ENCODE data around the gene TMCC1.
"Not testable (repeated sequence)": the region's sequence is repeated elsewhere in the genome, so short reads cannot be mapped to it uniquely, and the experiment has no call there.

Gene TMCC1

DNA sequence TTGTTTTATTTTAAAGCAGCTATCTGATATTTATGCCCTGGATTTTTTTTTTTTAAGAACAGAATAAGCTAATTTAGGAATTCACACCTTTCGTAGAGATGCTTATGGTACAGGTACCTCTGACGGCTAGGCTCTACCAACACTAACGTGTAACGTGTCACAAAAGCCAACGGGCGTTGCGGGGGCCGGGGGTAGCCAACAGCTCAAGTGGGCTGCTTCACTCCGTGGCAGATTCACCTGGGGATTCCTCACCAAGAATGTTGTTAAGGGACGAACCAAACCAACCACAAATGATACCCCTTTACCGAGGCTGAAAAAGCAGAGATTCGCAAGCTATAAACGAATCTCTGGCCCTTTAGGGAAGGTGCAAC is 1.0 kb downstream of the TMCC1 start:
- no peak for DNase-seq (ENCODE audit: low spot score)

DNA sequence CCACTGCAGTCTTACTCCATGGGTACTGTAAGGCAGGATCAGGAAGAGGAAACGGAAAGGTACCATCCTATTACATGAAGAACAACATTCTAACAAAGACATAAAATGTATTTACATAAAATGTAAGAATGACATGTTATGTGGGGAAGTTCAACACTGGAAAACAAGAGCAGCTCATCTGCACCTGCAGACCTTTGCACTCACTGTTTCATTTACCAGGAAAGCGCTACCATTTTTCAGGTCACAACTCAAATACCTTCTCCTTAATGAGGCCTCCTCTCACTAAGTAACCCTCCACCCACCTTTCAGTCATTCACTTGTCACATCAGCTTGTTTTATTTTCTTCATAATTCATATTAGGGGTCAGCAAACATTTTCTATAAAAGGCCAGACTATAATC is 2.6 kb downstream of the TMCC1 start:
- DNase-seq (ENCODE audit: low spot score), result no peak

DNA sequence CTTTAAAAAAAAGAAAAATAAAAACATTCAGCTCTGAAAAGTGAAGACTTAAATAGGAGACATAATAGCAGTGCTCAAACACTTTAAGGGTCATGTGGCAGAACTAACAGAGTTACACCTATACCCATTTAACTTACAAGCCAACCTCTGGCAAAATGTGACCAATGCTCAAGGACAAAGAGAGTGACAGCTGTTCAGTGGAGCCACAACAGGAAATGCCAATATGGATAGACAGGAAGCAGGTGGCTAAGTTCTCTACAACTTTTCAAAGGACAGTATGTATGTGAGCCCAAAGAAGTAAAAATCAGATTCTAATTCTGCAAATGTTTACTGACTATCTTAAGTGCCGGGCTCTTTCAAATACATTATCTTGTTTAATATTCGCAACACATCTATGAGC is 3.4 kb downstream of the TMCC1 start:
- no peak for DNase-seq (ENCODE audit: low spot score)

DNA sequence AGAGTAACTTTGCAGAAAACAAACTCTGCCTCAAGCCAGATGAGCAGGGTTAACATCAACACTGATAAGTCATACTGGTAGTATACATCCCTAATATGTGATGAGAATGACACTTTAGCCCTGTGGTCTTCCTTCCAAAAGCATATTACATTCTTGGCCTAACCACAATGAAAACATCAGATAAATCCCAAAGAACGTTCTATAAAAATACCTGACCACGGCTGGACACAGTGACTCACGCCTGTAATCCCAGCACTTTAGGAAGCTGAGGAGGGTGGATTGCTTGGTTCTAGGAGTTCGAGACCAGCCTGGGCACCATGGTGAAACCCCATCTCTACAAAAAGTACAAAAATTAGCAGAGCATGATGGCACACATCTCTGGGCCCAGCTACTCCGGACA is 4.7 kb downstream of the TMCC1 start:
- DNase-seq (ENCODE audit: low spot score), result no peak

DNA sequence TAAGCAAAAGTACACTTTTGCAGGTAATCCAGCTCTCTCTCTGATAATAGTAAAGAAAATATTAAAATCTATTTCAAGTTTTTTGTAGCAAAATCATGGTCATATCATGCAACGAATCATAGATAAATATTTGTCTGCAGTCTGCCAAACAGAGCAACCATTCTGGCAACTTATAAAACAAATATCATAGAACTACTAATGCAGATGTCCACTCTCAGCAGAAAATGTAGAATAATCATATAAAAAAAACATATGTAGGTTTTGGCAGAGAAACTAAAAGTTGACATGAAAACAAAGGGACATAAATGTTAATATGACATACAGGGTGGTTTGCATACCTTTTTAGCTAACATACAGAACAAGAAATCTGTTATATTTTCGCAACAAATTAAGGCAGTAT is 12.2 kb downstream of the TMCC1 start:
- DNase-seq (ENCODE audit: low spot score), result no peak

DNA sequence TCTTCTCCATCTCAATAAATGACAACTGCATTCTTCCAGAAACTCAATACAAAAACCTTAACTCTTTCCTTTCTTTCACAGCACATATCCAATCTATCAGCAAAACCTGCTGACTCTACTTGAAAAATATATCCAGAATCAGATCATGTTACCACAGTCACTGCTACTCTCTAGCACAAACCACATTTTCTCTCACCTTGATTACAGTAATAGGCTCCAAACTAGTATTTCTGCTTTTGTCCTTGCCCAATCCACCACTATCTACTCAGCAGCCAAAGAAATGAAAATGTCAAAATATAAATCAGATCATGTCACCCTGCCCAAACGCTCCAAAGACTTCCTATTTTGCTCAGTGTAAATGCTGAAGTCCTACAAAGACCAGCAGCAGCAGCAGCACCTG is 15.2 kb downstream of the TMCC1 start:
- DNase-seq (ENCODE audit: low spot score), result no peak

DNA sequence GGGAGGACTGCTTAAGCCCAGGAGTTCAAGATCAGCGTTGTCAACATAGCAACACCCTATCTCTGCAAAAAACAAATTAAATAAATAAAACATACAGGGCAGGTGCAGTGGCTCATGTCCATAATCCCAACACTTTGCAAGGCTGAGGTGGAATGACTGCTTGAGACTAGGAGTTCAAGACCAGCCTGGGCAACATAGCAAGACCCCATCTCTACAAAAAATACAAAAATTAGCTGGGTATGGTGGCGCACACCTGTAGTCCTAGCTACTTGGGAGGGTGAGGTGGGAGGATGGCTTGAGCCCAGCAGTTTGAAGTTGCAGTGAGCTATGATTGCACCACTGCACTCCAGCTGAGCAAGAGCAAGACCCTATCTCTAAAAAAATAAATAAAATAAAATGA is 19.0 kb downstream of the TMCC1 start:
- not testable (repeated sequence) for DNase-seq (ENCODE audit: low spot score)

DNA sequence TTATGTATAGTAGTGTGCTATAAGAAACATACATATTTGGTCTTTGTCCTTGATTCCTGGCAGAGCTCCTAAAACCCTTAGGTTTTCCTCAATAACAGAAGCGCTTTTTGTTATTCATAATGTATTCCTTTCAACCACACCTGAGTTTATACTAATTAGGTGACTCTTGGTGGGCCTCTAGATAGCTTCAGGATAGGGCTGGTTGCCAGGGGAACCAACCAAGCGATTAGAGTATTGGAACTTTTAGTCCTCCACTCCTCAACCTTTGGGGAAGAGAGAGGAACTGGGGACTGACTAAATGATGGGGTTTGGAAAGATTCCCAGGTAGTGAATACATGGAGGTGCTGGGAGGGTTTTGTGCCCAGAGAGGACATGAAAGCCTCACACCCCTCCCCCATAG is 24.6 kb downstream of the TMCC1 start:
- DNase-seq (ENCODE audit: low spot score), result no peak

DNA sequence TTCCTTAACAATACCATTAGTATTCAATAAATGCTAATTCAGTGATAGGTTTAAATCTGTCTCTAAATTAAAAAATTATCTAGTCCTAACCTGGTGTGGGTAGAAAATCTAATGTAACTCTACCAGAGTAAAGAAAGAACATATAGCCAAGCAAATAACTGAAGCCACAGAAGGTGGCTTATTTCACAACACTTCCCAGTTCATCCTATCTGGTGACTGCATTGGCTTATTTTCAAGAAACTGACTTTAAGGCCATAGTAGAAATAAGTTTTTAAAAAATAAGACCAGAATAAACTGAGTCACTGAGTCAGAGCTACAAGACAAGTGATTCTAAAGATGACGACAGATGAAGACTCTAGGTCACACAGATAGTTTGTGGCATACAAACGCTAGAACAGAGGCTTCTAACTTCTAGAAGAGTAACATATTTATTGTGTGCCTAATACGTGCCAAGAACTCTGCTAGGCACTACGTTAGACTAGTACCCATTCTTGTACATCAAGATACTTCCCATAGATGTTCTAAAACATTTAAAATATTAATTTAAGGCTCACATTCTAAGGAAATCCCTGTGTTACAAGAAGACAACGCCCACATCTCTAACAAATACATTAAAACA is 25.9 kb downstream of the TMCC1 start:
- no peak for DNase-seq (ENCODE audit: low spot score)

DNA sequence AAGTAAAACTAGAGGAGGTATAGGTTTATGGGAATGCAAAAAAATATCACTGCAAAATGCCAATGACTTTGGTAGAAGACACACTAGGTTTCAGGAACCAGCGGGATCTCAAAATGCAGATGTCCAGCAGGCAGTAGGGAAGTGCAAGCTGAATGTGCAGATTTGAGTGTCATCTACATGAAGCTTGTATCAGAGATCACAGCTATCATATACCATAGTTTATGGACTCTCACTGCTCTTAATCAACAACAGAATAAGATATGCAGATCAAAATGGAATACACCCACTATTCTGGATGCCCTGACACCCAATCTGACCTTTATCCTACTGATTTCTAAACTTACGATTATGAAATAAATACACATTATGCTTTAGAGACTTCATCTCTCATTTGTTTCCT is 27.7 kb downstream of the TMCC1 start:
- DNase-seq (ENCODE audit: low spot score), result no peak

DNA sequence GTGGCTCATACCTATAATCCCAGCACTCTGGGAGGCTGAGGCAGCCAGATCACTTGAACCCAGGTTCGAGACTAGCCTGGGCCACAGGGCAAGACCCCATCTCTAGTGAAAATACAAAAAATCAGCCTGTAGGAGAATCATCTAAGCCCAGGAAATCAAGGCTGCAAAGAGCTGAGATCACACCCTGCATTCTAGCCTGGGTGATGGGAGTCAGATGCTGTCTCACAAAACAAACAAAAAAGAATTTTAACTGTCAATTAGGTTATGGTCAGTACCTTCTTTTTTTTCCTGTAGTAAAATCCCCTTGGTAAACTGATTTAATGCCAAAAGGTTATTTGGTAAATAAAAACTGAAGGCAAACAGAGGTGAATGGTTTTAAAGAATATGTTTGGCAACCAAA is 29.0 kb downstream of the TMCC1 start:
- no peak for DNase-seq (ENCODE audit: low spot score)

DNA sequence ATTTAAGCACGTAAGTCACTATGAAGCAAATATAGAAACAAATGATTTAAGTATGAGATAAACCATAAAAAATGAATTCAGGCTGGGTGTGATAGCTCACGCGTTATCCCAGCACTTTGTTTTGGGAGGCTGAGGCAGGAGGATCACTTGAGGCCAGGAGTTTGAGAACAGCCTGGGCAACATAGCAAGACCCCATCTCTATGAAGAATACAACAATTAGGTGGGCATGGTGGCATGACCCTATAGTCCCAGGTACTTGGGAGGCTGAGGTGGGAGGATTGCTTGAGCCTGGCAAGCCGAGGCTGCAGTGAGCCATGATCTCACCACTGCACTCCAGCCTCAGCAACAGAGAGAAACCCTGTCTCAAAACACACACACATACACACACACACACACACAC is 34.2 kb downstream of the TMCC1 start:
- DNase-seq (ENCODE audit: low spot score), result no peak

DNA sequence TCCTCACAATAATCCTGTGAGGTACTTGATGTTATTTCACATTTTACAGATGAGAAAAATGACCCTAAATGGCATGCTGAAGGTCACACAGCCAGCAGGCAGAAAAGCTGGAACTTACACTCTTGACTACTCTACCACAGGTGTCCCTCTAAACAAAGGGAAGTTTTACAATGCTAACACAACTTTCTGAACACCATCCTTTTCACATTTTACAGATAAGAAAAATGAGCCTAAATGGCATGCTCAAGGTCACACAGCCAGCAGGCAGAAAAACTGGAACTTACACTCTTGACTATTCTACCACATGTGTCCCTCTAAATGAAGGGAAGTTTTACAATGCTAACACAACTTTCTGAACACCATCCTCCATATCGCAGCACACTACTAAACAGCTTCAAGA is 35.6 kb downstream of the TMCC1 start:
- no peak for DNase-seq (ENCODE audit: low spot score)

DNA sequence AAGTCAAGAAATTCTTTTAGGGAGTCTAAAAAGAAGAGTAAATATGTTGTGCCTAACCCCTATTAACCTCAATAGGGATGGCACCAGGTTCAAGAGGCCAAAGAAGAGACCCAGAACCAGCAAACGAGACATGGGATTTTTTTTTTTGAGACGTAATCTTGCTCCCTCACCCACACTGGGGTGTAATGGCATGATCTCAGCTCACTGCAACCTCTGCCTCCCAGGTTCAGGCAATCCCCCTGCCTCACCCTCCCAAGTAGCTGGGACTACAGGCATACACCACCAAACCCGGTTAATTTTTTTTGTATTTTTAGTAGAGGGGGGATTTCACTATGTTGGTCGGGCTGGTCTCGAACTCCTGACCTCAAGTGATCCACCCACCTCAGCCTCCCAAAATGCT is 36.7 kb downstream of the TMCC1 start:
- DNase-seq (ENCODE audit: low spot score), result not testable (repeated sequence)

DNA sequence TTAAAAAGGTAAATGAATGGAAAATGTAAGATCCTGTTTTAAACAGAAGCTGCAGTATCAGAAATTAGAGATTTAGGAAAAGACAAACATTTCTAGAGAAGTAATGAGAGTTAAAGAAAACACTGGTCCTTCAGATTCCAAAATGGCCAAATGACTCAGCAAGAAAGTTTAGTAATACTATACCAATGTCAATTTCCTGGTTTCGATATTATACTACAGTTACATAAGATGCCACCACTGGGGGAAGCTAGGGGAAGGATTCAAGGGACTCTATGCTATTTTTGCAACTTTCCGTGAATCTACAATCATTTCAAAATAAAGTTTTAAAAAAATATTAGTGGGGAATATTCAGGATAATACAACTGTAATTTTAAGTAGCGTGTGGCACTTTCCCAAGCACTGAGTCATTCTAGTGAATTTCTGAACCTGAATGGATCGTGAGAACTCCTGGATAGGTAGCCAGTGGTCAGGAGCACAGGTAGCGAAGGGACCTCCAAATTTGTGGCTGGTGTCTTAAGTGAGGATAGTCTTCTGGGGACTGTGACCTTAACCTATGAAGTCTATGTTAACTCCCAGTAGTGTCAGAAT is 37.6 kb downstream of the TMCC1 start:
- peak; percentile 1 for DNase-seq (ENCODE audit: low spot score)

DNA sequence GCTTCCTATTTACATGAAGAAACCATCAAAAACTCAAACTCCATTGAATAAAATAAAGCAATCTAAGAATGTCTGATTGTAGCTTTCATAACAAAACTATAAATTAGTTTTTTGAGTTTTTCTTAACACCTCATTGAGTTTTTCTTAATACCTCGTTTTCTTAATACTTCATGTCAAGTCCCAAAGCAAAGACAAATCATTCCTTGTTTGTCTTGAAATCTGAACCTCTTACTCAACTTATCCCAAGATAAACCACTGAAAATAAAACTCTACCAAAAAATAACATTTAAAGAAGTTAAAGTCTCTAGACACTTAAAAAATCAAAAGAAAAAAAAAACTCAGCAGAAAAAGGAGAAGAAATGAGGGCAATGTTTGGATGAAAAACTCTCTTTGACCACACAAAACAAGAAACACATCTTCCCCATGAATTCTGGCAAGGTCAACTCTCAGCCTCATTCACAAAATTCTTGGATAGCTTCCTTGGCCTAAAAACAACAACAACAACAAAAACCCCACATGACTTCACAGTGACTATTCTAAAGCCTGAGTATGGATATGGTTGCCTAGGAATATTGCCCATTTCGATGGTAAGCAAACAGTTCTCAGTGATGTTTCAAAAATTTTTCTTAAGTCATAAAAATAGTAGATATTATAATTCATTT is 38.2 kb downstream of the TMCC1 start:
- DNase-seq (ENCODE audit: low spot score), result no peak

DNA sequence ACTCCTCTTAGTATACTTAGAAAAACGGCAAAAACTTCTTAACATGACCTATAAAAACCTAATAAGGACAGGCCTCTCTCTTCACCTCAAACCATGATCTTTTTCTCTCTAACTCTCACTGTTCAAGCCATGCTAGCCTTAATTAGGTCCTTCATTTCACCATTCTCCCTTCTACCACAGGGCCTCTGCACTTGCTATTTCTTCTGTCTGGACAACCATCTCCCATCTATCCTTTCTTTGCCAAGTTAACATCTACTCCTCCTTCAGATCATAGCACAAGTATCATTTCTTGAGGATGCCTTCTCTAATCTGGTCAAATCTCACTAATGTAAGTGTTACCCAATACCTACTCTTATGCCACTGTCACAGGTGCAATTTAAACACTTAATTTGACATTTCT is 39.1 kb downstream of the TMCC1 start:
- no peak for DNase-seq (ENCODE audit: low spot score)

DNA sequence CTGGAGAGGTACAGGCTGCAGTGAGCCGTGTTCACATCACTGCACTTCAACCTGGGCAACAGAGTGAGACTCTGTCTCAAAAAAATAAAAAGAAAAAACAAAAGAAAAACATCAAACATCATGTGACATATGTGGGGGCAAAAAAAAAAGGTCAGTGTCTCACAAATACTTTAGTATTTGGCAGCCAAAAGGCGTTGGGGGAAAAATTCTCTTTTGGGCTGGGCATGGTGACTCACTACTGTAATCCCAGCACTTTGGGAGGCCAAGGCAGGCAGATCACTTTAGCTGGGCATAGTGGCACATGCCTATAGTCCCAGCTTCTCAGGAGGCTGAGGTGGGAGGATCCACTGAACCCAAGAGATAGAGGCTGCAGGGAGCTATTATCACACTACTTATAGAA is 47.6 kb downstream of the TMCC1 start:
- DNase-seq (ENCODE audit: low spot score), result no peak

DNA sequence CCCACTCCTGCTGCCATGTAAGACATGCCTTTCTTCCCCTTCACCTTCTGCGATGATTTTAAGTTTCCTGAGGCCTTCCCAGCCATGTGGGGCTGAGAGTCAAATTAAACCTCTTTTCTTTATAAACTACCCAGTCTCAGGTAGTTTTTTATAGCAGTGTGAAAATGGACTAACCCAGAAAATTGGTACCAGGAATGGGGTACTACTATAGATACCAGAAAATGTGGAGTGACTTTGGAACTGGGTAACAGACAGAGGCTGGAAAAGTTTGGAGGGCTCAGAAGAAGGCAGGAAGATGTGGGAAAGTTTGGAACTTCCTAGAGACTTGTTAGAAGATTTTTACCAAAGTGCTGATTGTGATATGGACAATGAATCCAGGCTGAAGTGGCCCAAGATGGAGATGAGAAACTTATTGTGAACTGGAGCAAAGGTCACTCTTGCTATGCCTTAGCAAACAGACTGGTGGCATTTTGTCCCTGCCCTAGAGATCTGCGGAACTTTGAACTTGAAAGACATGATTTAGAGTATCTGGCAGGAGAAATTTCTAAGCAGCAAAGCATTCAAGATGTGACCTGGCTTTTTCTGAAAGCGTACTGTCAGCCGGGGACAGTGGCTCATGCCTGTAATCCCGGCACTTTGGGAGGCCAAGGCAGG is 52.7 kb downstream of the TMCC1 start:
- DNase-seq (ENCODE audit: low spot score), result no peak

DNA sequence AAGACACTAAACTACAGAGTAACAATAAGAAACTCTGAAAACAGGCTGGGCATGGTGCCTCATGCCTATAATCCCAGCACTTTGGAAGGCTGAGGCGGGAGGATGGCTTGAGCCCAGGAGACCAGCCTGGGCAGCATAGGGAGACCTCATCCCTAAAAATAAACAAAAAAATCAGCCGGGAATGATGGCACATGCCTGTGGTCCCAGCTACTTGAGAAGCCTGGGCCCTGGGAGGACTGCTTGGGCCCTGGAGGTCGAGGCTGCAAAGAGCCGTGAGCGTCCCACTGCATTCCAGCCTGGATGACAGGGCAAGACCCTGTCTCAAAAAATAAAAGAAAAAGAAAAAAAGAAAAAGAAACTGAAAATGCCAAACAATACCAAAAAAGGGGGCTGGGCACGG is 55.4 kb downstream of the TMCC1 start:
- no peak for DNase-seq (ENCODE audit: low spot score)

DNA sequence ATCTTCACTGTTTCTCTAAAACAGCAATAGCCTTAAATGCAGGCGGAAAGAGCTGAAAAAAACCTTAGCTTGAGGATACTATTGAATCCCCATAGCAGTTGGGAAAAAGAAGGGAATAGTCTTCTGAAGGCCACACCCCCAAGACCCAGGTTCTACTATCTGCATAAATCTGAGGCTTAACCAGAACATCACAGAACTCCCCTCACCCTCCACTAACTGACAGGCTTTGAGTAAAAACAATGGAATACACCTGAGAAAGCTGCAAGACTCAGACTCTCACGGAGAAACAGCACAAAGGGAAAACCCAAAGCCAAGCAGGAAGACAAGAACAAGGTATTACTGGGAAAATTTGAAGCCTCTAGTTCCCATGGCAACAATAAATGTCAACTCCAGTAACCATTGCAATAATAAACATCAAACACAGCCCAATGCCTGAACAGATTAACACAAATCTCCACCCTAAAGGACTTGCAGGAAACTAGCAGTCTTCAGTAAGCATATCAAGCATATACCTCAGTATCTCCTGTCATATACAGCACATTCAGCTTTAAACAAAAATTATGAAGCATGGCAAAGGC is 56.4 kb downstream of the TMCC1 start:
- DNase-seq (ENCODE audit: low spot score), result no peak

DNA sequence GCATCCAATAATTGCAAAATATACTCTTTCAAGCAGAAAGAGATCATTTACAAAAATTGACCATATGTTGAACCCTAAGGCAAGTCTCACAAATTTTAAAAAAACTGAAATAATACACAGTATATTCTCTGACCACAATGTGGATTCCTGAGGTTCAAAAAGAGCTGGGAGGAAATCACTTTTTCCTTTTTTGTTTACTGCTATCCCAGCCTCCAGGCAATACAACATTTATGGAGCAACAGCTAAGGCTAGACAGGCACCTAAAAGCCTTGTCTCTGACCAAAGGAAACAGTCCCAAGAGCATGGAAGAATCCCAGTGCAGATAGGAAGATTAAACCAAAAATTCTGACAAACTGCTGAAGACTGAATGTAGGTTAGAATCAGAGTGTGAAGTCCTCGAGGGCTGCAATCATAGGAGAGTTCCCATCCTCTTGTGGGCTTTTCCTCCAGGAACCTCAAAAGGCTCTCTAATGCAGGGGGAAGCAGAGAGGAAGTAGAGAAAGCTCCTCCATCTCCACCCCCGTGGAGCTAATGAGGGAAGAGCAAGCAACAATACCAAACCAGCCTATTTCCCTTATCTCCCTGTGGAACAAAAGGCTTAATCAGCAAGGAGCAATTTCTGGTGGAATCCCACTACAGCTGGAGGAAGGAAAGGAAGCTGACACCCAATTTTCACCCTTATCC is 57.0 kb downstream of the TMCC1 start:
- no peak for DNase-seq (ENCODE audit: low spot score)

DNA sequence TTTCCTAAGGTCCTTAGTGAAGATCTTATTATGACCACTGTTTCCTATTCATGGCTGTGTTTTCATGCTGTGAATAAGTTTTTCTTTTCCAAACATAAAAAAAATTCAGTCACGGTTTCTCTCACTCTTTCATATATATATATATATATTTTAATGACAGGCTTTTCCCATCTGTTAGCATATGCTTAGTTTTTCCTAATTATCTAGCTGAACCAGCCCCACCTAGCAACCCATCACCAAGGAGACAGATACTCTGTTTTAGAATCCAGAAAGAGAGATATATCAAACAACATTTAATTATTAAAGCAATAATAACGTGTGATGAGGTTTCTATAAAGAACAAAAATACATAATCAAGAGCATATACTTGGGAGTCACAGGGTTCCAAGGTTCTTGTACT is 58.3 kb downstream of the TMCC1 start:
- DNase-seq (ENCODE audit: low spot score), result no peak
